Measurements from ENCODE around the gene MTMR3. TPM values are rescaled to one million over a fixed set of nuclear protein-coding genes. Genes with fewer than 3 reads are reported as not detected.

MTMR3 gene
- total and polyA plus RNA-seq, 4 donors = 6.0 to 38.8 (median 17.1) TPM

GRCh38 chr22:29926057-29926456 lies 43.1 kb downstream of the MTMR3 start:
- no peak overlapping the region for H3K9ac ChIP-seq (ENCODE audit: low read depth in 1 of 2, low read length in 2 of 2)
- no peak for DNase-seq (ENCODE audit: low spot score)
- TF ChIP-seq JUND (IDR thresholded peaks at IDR 0.05) (no peak), HNF4A (conservative IDR thresholded peaks at IDR 0.05) (no peak)
- no peak overlapping the region for H3K4me3 ChIP-seq (ENCODE audit: low read depth in 1 of 3, low read length in 3 of 3)
- H3K4me1 ChIP-seq (ENCODE audit: control insufficient read depth in 4 of 4, insufficient read depth in 4 of 4, low read length in 3 of 4) = peaks cover 0 to 1% (median 0%) of the 10 kb centered on the region in 4 donors
- 97% methylated on average over 4 of the region's 4 CpGs for WGBS
- H3K27me3 ChIP-seq (ENCODE audit: control insufficient read depth in 4 of 4, insufficient read depth in 4 of 4, low read length in 3 of 4) = no peaks in the 10 kb centered on the region
- no peaks in the 10 kb centered on the region for H3K36me3 ChIP-seq (ENCODE audit: control insufficient read depth in 4 of 4, insufficient read depth in 3 of 4, low read depth in 1 of 4, low read length in 3 of 4)
- H3K27ac ChIP-seq (ENCODE audit: low read depth in 1 of 2, low read length in 2 of 2) = no peak overlapping the region
- H3K9me3 ChIP-seq (ENCODE audit: control insufficient read depth in 4 of 4, low read length in 3 of 4) = no peaks in the 10 kb centered on the region

- 89% methylated on average over 2 of the region's 2 CpGs for WGBS
- H3K27me3 ChIP-seq (ENCODE audit: control insufficient read depth in 4 of 4, insufficient read depth in 4 of 4, low read length in 3 of 4) = no peaks in the 10 kb centered on the region
- H3K4me3 ChIP-seq (ENCODE audit: low read depth in 1 of 3, low read length in 3 of 3) = no peak overlapping the region
- no peak overlapping the region for H3K9ac ChIP-seq (ENCODE audit: low read depth in 1 of 2, low read length in 2 of 2)
- no peaks in the 10 kb centered on the region for H3K9me3 ChIP-seq (ENCODE audit: control insufficient read depth in 4 of 4, low read length in 3 of 4)
- TF ChIP-seq EGR1 (IDR thresholded peaks at IDR 0.05; ENCODE audit: low read depth in 2 of 2) (no peak), ZBTB33 (IDR thresholded peaks at IDR 0.05) (no peak), RAD21 (IDR thresholded peaks at IDR 0.05) (no peak), ATF3 (IDR thresholded peaks at IDR 0.05) (no peak), TAF1 (conservative IDR thresholded peaks at IDR 0.05) (no peak), FOXA1 (IDR thresholded peaks at IDR 0.05) (no peak), MAX (IDR thresholded peaks at IDR 0.05) (no peak), JUND (IDR thresholded peaks at IDR 0.05) (no peak), CTCF (IDR thresholded peaks at IDR 0.05; ENCODE audit: low read depth, low read length, missing input control) (no peak), REST (IDR thresholded peaks at IDR 0.05) (no peak), HNF4G (IDR thresholded peaks at IDR 0.05) (no peak), GABPA (IDR thresholded peaks at IDR 0.05 in 1 of 2, conservative IDR thresholded peaks at IDR 0.05 in 1 of 2) (no peak), NR2F2 (IDR thresholded peaks at IDR 0.05) (no peak), SP1 (IDR thresholded peaks at IDR 0.05) (no peak), RXRA (IDR thresholded peaks at IDR 0.05) (no peak), YY1 (IDR thresholded peaks at IDR 0.05) (no peak)
- no peaks in the 10 kb centered on the region for H3K36me3 ChIP-seq (ENCODE audit: control insufficient read depth in 4 of 4, insufficient read depth in 3 of 4, low read depth in 1 of 4, low read length in 3 of 4)
- no peak for DNase-seq (ENCODE audit: low spot score)
- H3K4me1 ChIP-seq (ENCODE audit: control insufficient read depth in 4 of 4, insufficient read depth in 4 of 4, low read length in 3 of 4) = peaks cover 0 to 7% (median 4%) of the 10 kb centered on the region in 4 donors
- no peak overlapping the region for H3K27ac ChIP-seq (ENCODE audit: low read depth in 1 of 2, low read length in 2 of 2)
These were observed 49.2 kb downstream of the MTMR3 start for GRCh38 chr22:29932136-29932535.
